Karpas-422 (cell line): Measurements from ENCODE around the gene OTOP3. TPM values are rescaled to one million over a fixed set of nuclear protein-coding genes. Genes with fewer than 3 reads are reported as not detected.

Experiments used
- total RNA-seq: library from RNA; depleted of rRNA; stranded (reverse); fragments of >200 nt; shearing (Covaris generic); gene quantifications from 2 replicates; pipeline ENCODE4 v1.2.3, GENCODE V29; 2014; ENCODE audit warnings: low replicate concordance; rRNA removed

Gene OTOP3
- total RNA-seq, 1 experiment from 2014 or later = not detected

Other genes starting within 250 kb of the OTOP3 start
- not detected in 2 replicates for gene CD300LF, start 223.0 kb upstream of the OTOP3 start, total RNA-seq
- gene RAB37, start 198.6 kb upstream of the OTOP3 start, total RNA-seq = 0.07 TPM in 1 of 2 replicates, not detected in the other
- gene NHERF1, start 187.3 kb upstream of the OTOP3 start, total RNA-seq = 24.4 and 38.3 TPM in 2 replicates
- 25.3 and 66.8 TPM in 2 replicates for gene NAT9, start 159.6 kb upstream of the OTOP3 start, total RNA-seq
- gene GRIN2C, start 76.0 kb upstream of the OTOP3 start, total RNA-seq = not detected in 2 replicates
- 3.2 and 8.4 TPM in 2 replicates for gene FDXR, start 62.9 kb upstream of the OTOP3 start, total RNA-seq
- gene FADS6, start 42.3 kb upstream of the OTOP3 start, total RNA-seq = not detected in 2 replicates
- gene USH1G, start 12.6 kb upstream of the OTOP3 start, total RNA-seq = not detected in 2 replicates
- gene OTOP2, start 11.6 kb upstream of the OTOP3 start, total RNA-seq = not detected in 2 replicates
- 0.65 TPM in 1 of 2 replicates, not detected in the other for gene HID1, start 36.9 kb downstream of the OTOP3 start, total RNA-seq
- not detected in 2 replicates for gene CDR2L, start 51.7 kb downstream of the OTOP3 start, total RNA-seq
- 33.8 and 34.6 TPM in 2 replicates for gene MRPL58, start 76.8 kb downstream of the OTOP3 start, total RNA-seq
- gene ATP5PD, start 111.1 kb downstream of the OTOP3 start, total RNA-seq = 186 and 187 TPM in 2 replicates
- gene KCTD2, start 111.3 kb downstream of the OTOP3 start, total RNA-seq = 21.0 and 24.7 TPM in 2 replicates
- gene SLC16A5, start 152.1 kb downstream of the OTOP3 start, total RNA-seq = not detected in 2 replicates
- gene ARMC7, start 174.1 kb downstream of the OTOP3 start, total RNA-seq = 6.1 and 12.8 TPM in 2 replicates
- 43.6 and 174 TPM in 2 replicates for gene NT5C, start 195.8 kb downstream of the OTOP3 start, total RNA-seq
- gene JPT1, start 218.6 kb downstream of the OTOP3 start, total RNA-seq = 98.2 and 159 TPM in 2 replicates
- 136 and 177 TPM in 2 replicates for gene SUMO2, start 247.1 kb downstream of the OTOP3 start, total RNA-seq